DND-41 (cell line): ENCODE results near the gene TAF6.

Experiments
- ATAC-seq: fragments of 200-7000 bp; cut with Tn5 transposase; 3 replicates; pipeline ENCODE4 v1.9.1; 2021; ENCODE audit warnings: low read depth; ENCODE audit not compliant: insufficient read depth
- DNase-seq: peaks from one replicate; pipeline ENCODE4 v3.0.0-alpha.2; 2020
- H2AFZ ChIP-seq: 2 replicates; pipeline ENCODE4 v1.6.0; 2012; ENCODE audit warnings: low read depth, low read length
- H3K27ac ChIP-seq: 2 replicates; pipeline ENCODE4 v1.5.1; 2012; ENCODE audit warnings: low read length, inconsistent platforms
- H3K27me3 ChIP-seq: fragments of 200-600 bp; sonication (generic); 2 replicates; pipeline ENCODE4 v1.6.0; 2012; ENCODE audit warnings: low read length, mild to moderate bottlenecking, inconsistent platforms; ENCODE audit not compliant: insufficient read depth, poor library complexity
- H3K36me3 ChIP-seq: 2 replicates; pipeline ENCODE4 v1.5.1; 2012; ENCODE audit warnings: low read length, inconsistent platforms; ENCODE audit not compliant: insufficient read depth
- H3K4me1 ChIP-seq: 2 replicates; pipeline ENCODE4 v1.5.1; 2012; ENCODE audit warnings: mild to moderate bottlenecking, low read length; ENCODE audit not compliant: insufficient read depth
- H3K4me2 ChIP-seq: 2 replicates; pipeline ENCODE4 v1.6.0; 2012; ENCODE audit warnings: mild to moderate bottlenecking, moderate library complexity, low read length, inconsistent platforms; ENCODE audit not compliant: insufficient read depth
- H3K4me3 ChIP-seq, 2 experiments: fragments of 200-600 bp in 1 of 2; shearing (Covaris generic) in 1 of 2; 2 replicates each; pipeline ENCODE4 v1.5.1; 2012 to 2016; ENCODE audit warnings: inconsistent platforms in 2 of 2, low read length in 2 of 2, mild to moderate bottlenecking in 2 of 2, low read depth in 1 of 2, moderate library complexity in 1 of 2
- H3K79me2 ChIP-seq: 2 replicates; pipeline ENCODE4 v1.6.0; 2012; ENCODE audit warnings: low read length, inconsistent platforms; ENCODE audit not compliant: insufficient read depth
- H3K9ac ChIP-seq: 2 replicates; pipeline ENCODE4 v1.6.0; 2012; ENCODE audit warnings: low read depth, mild to moderate bottlenecking, inconsistent platforms, low read length, moderate library complexity
- H3K9me3 ChIP-seq: 2 replicates; pipeline ENCODE4 v1.5.1; 2012; ENCODE audit warnings: low read length, moderate library complexity, mild to moderate bottlenecking, inconsistent platforms; ENCODE audit not compliant: insufficient read depth, severe bottlenecking
- H4K20me1 ChIP-seq: 2 replicates; pipeline ENCODE4 v1.6.0; 2012; ENCODE audit warnings: low read length; ENCODE audit not compliant: insufficient read depth
- EZH2 ChIP-seq: IDR thresholded peaks from 3 replicates; pipeline ENCODE4 v1.6.1; 2012; ENCODE audit warnings: borderline replicate concordance, low read depth, mild to moderate bottlenecking, moderate library complexity, low read length, inconsistent platforms; ENCODE audit not compliant: severe bottlenecking
- TF ChIP-seq, protein P1 (sequence below): IDR thresholded peaks from 2 replicates; pipeline ENCODE4 v1.5.1; 2012; ENCODE audit warnings: borderline replicate concordance, low read length, moderate library complexity, mild to moderate bottlenecking; ENCODE audit not compliant: poor library complexity, severe bottlenecking; ENCODE audit errors: extremely low read depth

The TAF6 gene

DNA sequence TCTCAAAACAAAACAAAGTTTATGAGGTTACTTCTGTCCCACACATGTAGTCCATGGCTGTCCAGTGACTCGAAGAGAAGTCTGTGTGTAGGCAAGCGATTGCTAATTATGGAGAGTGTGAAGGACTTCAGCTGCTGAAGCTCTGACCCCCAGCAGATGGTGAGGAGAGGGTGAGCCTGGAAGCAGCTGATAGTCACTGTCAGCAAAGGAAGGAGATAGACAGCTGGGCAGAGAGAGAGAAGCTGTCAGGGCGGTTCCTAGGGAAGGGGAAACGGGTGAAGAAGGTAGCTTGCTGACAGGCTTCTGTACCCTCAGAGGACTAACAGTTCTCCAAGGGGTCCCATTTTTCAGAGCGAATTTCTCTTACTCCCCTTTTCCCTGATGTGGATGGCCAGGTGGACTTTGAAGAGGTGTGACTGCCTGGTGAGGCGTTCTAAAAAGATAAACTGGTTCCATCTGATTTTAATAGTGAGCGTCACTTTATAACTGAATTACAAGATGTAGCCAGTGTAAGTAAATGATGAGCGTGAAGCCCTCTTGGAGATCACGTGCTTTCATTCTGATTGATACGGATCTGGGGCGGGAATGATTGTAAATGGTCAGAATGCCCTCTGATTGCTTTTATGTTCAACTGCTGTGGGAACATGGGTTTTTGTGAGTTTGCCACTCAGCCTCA is 57.5 kb downstream of the TAF6 start:
- ATAC-seq (no peak), DNase-seq (no peak)
- no peaks in the 10 kb centered on the region for H3K27me3 ChIP-seq
- no peak overlapping the region for H3K9ac ChIP-seq
- H3K36me3 ChIP-seq, result peaks cover 58% of the 10 kb centered on the region
- no peak overlapping the region for H3K4me2 ChIP-seq
- H3K27ac ChIP-seq, result no peak overlapping the region
- no peaks in the 10 kb centered on the region for H3K79me2 ChIP-seq
- H3K9me3 ChIP-seq, result no peaks in the 10 kb centered on the region
- no peak overlapping the region for H3K4me3 ChIP-seq
- TF ChIP-seq EZH2, result no peak
- TF ChIP-seq, protein P1, sequence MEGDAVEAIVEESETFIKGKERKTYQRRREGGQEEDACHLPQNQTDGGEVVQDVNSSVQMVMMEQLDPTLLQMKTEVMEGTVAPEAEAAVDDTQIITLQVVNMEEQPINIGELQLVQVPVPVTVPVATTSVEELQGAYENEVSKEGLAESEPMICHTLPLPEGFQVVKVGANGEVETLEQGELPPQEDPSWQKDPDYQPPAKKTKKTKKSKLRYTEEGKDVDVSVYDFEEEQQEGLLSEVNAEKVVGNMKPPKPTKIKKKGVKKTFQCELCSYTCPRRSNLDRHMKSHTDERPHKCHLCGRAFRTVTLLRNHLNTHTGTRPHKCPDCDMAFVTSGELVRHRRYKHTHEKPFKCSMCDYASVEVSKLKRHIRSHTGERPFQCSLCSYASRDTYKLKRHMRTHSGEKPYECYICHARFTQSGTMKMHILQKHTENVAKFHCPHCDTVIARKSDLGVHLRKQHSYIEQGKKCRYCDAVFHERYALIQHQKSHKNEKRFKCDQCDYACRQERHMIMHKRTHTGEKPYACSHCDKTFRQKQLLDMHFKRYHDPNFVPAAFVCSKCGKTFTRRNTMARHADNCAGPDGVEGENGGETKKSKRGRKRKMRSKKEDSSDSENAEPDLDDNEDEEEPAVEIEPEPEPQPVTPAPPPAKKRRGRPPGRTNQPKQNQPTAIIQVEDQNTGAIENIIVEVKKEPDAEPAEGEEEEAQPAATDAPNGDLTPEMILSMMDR, result no peak
- H3K4me1 ChIP-seq, result no peaks in the 10 kb centered on the region
- H2AFZ ChIP-seq, result no peak overlapping the region
- H4K20me1 ChIP-seq, result no peaks in the 10 kb centered on the region

DNA sequence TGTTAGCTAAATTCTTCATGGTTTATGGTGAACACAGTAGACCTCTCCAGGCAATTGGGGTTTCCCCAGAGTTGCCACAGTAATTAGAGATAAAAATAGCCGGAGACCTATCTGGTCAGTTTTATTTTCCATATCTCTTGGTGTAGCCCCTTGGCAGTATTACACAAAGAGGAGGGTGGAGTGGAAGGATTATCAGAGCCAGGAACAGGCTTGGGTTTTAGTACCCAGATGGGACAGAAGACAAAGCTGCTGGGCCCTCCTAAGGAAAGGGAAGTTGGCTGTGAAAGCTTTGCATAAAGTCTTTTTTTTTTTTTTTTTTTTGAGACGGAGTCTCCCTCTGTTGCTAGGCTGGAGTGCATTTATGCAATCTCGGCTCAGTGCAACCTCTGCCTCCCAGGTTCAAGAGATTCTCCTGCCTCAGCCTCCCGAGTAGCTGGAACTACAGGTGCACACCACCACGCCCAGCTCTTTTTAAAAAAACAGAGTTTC is 59.9 kb downstream of the TAF6 start:
- Histone ChIP-seq H3K27ac (no peak overlapping the region), H2AFZ (no peak overlapping the region), H3K27me3 (no peaks in the 10 kb centered on the region), H3K4me1 (no peaks in the 10 kb centered on the region), H3K9ac (no peak overlapping the region), H3K4me3 (no peak overlapping the region), H3K4me2 (no peak overlapping the region), H4K20me1 (no peaks in the 10 kb centered on the region), H3K36me3 (peaks cover 44% of the 10 kb centered on the region), H3K9me3 (no peaks in the 10 kb centered on the region), H3K79me2 (no peaks in the 10 kb centered on the region)
- no peak for DNase-seq
- no peak for ATAC-seq
- no peak for TF ChIP-seq EZH2
- TF ChIP-seq, protein P1, result no peak
